GM12878 (cell line): ENCODE results near the gene CDKL1. TPM values are rescaled to one million over a fixed set of nuclear protein-coding genes. Genes with fewer than 3 reads are reported as not detected.

Experiments used
- ATAC-seq: fragments of 200-7000 bp; cut with Tn5 transposase; 3 replicates; pipeline ENCODE4 v1.9.1; 2020; ENCODE audit warnings: mild to moderate bottlenecking, moderate library complexity
- BruUV-seq: library from RNA; stranded (reverse); fragments of 400-500 nt; replicated peaks from 2 replicates; lab custom pipeline; 2021; lab: Mats Ljungman, UMichigan
- CTCF ChIA-PET: fragments of 300-600 bp; sonication (Branson Sonifier 250); formaldehyde crosslinking; extraction: SDS; loops from one replicate; lab custom pipeline; 2021; ENCODE audit warnings: inconsistent platforms; lab: Yijun Ruan, JAX
- POLR2A ChIA-PET: fragments of 350-600 bp; formaldehyde crosslinking; extraction: SDS; loops from one replicate; lab custom pipeline; 2021; ENCODE audit warnings: inconsistent platforms; lab: Charles Lee
- RAD21 ChIA-PET: fragments of 300-600 bp; sonication (Branson Sonifier 250); formaldehyde crosslinking; loops from one replicate; lab custom pipeline; 2023; ENCODE audit warnings: antibody characterized with exemption; ENCODE audit not compliant: unreplicated experiment; lab: Charles Lee
- SMC1A ChIA-PET: fragments of 300-600 bp; sonication (Branson Sonifier 250); formaldehyde crosslinking; loops from one replicate; lab custom pipeline; 2023; ENCODE audit not compliant: unreplicated experiment, uncharacterized antibody; lab: Charles Lee
- DNase-seq: peaks from one replicate; pipeline ENCODE4 v3.0.0-alpha.2; 2011; ENCODE audit warnings: low read depth, low spot score
- FAIRE-seq: peaks from 3 replicates; lab custom pipeline; 2011; peaks lifted over from hg19 to GRCh38; lab: Jason Lieb, UNC
- H2AFZ ChIP-seq: 2 replicates; pipeline ENCODE4 v1.6.0; 2011; ENCODE audit warnings: low read depth, low read length, control low read depth; ENCODE audit not compliant: control insufficient read depth
- H3K27ac ChIP-seq: 2 replicates; pipeline ENCODE4 v1.5.1; 2011; ENCODE audit warnings: control low read depth; ENCODE audit not compliant: control insufficient read depth, insufficient read depth
- H3K27me3 ChIP-seq, 2 experiments: replicated peaks in 1 of 2; 2 replicates each; pipeline versions ENCODE4 v1.6.0 to v1.6.1; 2011; ENCODE audit warnings: low read length in 1 of 2; ENCODE audit not compliant: control insufficient read depth in 2 of 2, insufficient read depth in 2 of 2
- H3K36me3 ChIP-seq, 2 experiments: 2 replicates each; pipeline ENCODE4 v1.5.1; 2011; ENCODE audit warnings: low read length in 1 of 2; ENCODE audit not compliant: control insufficient read depth in 2 of 2, insufficient read depth in 2 of 2
- H3K4me1 ChIP-seq: 2 replicates; pipeline ENCODE4 v1.6.1; 2011; ENCODE audit warnings: mild to moderate bottlenecking, low read length, moderate library complexity, mixed read lengths; ENCODE audit not compliant: control insufficient read depth, insufficient read depth
- H3K4me2 ChIP-seq: 2 replicates; pipeline ENCODE4 v1.6.0; 2011; ENCODE audit warnings: control low read depth; ENCODE audit not compliant: control insufficient read depth, insufficient read depth
- H3K4me3 ChIP-seq: fragments of 200-600 bp; sonication (generic); 2 replicates; pipeline ENCODE4 v1.5.1; 2016
- H3K79me2 ChIP-seq: 2 replicates; pipeline ENCODE4 v1.6.0; 2011; ENCODE audit warnings: low read length; ENCODE audit not compliant: control insufficient read depth, insufficient read depth
- H3K9ac ChIP-seq: 2 replicates; pipeline ENCODE4 v1.8.0; 2011; ENCODE audit warnings: low read length, control low read depth, mixed read lengths; ENCODE audit not compliant: control insufficient read depth, insufficient read depth
- H3K9me3 ChIP-seq: replicated peaks from 3 replicates; pipeline ENCODE4 v1.5.1; 2011; ENCODE audit warnings: mild to moderate bottlenecking, low read length; ENCODE audit not compliant: control insufficient read depth, insufficient read depth
- H4K20me1 ChIP-seq: 2 replicates; pipeline ENCODE4 v1.6.0; 2011; ENCODE audit not compliant: control insufficient read depth, insufficient read depth
- CREM ChIP-seq: IDR thresholded peaks from 2 replicates; pipeline ENCODE4 v1.6.1; 2014; ENCODE audit warnings: antibody characterized with exemption, low read depth
- EGR1 ChIP-seq, 2 experiments: IDR thresholded peaks; 1 replicate in 1 of 2; 2 replicates in 1 of 2; pipeline ENCODE4 v1.6.1; 2011 to 2012; ENCODE audit warnings: low read depth in 2 of 2, low read length in 2 of 2, borderline replicate concordance in 1 of 2, mild to moderate bottlenecking in 1 of 2, moderate library complexity in 1 of 2
- EZH2 ChIP-seq: IDR thresholded peaks from 2 replicates; pipeline ENCODE4 v1.6.1; 2012; ENCODE audit warnings: low read depth, mild to moderate bottlenecking, control low read depth, inconsistent platforms, low read length, borderline replicate concordance; ENCODE audit not compliant: control insufficient read depth
- FOS ChIP-seq: IDR thresholded peaks from 3 replicates; pipeline ENCODE4 v1.6.1; 2011; ENCODE audit warnings: borderline replicate concordance; ENCODE audit not compliant: insufficient read length; ENCODE audit errors: extremely low read depth
- GABPA ChIP-seq: IDR thresholded peaks from 2 replicates; pipeline ENCODE4 v1.6.1; 2014; ENCODE audit warnings: antibody characterized with exemption, low read depth, mild to moderate bottlenecking, inconsistent platforms
- RCOR1 ChIP-seq: conservative IDR thresholded peaks from 2 replicates; pipeline ENCODE4 v1.6.1; 2012; ENCODE audit warnings: low read depth, low read length, improper control_type of control experiment
- REST ChIP-seq: IDR thresholded peaks from 2 replicates; pipeline ENCODE4 v1.6.1; 2012; ENCODE audit warnings: mild to moderate bottlenecking, low read depth, low read length
- RUNX3 ChIP-seq: IDR thresholded peaks from 2 replicates; pipeline ENCODE4 v1.6.1; 2012; ENCODE audit warnings: low read length, inconsistent platforms
- WGBS: methylation state at CpG from one replicate; pipeline ENCODE4 v1.1.6; 2016; ENCODE audit warnings: low lambda C conversion rate; ENCODE audit not compliant: insufficient replicate concordance, insufficient coverage; ENCODE audit errors: missing lambda C conversion rate; 5-methylcytosine and 5-hydroxymethylcytosine counted together
- in situ Hi-C: fragments of 300-500 bp; cut with MboI; formaldehyde crosslinking; loops from 9 replicates; pipeline ENCODE4 v1.14.3; 2018; ENCODE audit warnings: mixed read lengths
- intact Hi-C: fragments of 100-400 bp; cut with micrococcal nuclease; formaldehyde crosslinking; loops from one replicate; pipeline ENCODE4 v1.14.2; 2022; ENCODE audit not compliant: unreplicated experiment
- polyA plus RNA-seq, 11 experiments: library from polyadenylated mRNA; depleted of rRNA in 4 of 11; unstranded in 6 of 11; stranded (reverse) in 5 of 11; fragments of >200 nt; fragmentation: Nextera tagmentation in 4 of 11; fragmentation: Illumina TruSeq in 1 of 11; extraction: Ambion mirVana in 4 of 11; extraction: Trizol in 1 of 11; gene quantifications; 1 replicate in 1 of 11; 2 replicates in 10 of 11; pipeline versions ENCODE4 v1.2.1 to v1.2.3, GENCODE V29; 2011 to 2016; ENCODE audit warnings: inconsistent platforms in 2 of 11, missing spikeins in 2 of 11, low read depth in 1 of 11
- total RNA-seq, 4 experiments: library from RNA; depleted of rRNA in 3 of 4; stranded (reverse); fragments of >200 nt in 3 of 4; fragmentation: Illumina TruSeq in 1 of 4; extraction: Trizol in 1 of 4; gene quantifications; 2 replicates each; pipeline versions ENCODE4 v1.2.1 to v1.2.3, GENCODE V29; 2013 to 2021

The CDKL1 gene
- total and polyA plus RNA-seq, 10 of the 15 experiments (the other 5 are each of a cell fraction or from before 2014, with no cell fraction given), result 9.0 to 19.0 (median 11.1) TPM

DNA sequence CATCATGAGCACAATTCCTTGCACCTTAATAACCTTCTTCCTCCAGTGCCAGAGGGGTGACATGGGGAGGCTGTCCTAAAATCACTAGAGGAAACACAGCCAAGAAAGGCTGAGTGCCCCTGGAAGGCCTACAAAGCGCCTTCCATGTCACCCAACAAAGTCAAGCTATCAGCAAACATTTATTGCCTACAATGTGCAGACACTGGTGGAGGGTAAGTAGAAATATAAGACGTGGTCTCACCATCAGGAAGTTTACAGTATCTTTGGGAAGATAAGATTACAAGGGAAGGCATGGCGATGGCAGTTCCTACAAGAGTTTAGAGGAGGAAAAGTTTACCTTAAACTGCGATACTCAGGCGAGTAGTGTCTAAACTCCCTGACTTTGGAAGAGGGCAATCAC, 56.6 kb downstream of the CDKL1 start:
- ATAC-seq (no peak), DNase-seq (no peak), FAIRE-seq (no peak)
- SMC1A ChIA-PET, result no interaction called here
- Histone ChIP-seq H3K9ac (no peak overlapping the region), H3K27ac (no peak overlapping the region), H4K20me1 (no peaks in the 10 kb centered on the region), H2AFZ (no peak overlapping the region), H3K79me2 (no peaks in the 10 kb centered on the region), H3K4me2 (no peak overlapping the region), H3K4me3 (no peak overlapping the region), H3K4me1 (peaks cover 14% of the 10 kb centered on the region), H3K36me3 (peaks cover 0 to 4% of the 10 kb centered on the region in 2 experiments; a peak in 1 of 4 replicates), H3K27me3 (no peaks in the 10 kb centered on the region), H3K9me3 (no peaks in the 10 kb centered on the region)
- intact Hi-C loops (loop anchor here (10.0 kb wide), 1 partner anchor 425 kb away; no protein-coding TSS in a partner anchor), in situ Hi-C loops (no loop called here)
- RAD21 ChIA-PET, result no interaction called here
- CTCF ChIA-PET, result interaction anchor here (1.4 to 2.0 kb wide), 2 partner anchors 19 to 437 kb away, joined by 4 to 5 read pairs; no protein-coding TSS in a partner anchor
- 84% methylated on average over 5 of the region's 5 CpGs for WGBS
- POLR2A ChIA-PET, result no interaction called here
- TF ChIP-seq RUNX3 (no peak), EGR1 (IDR thresholded peaks at IDR 0.05; ENCODE audit: borderline replicate concordance in 1 of 2, low read depth in 2 of 2, low read length in 2 of 2) (no peak), RCOR1 (no peak), CREM (no peak), FOS (no peak)
- no TSS peak for BruUV-seq

DNA sequence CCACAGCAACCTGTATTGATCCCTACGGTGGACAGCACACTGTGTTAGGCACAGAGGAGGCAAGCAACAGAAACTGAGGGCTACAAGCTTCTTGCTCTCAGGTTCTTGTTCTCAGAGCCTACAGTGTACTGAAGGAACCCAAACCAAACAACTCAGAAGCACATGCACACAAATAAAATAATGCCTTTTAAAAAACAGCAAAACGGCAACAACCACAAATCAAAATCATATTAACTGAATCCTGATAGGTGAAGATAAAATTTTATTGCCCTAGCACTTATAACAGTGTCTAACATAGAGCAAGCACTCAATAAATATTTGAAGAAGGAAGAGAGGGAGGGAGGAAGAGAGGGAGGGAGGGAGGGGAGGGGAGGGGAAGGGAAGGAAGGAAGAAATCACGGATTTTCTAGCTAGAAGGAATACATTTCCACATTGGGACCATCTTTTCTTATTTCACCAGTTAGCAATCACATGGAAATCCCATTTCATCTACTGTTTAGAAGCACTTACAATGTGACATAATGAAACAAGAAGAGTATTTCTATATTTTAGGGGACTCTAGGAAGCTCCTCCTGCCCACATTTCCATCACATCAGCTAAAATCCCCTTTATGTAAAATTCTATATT, 57.4 kb downstream of the CDKL1 start:
- H3K36me3 ChIP-seq, result peaks cover 0 to 4% of the 10 kb centered on the region in 2 experiments; a peak in 1 of 4 replicates
- no peak overlapping the region for H2AFZ ChIP-seq
- H4K20me1 ChIP-seq, result no peaks in the 10 kb centered on the region
- in situ Hi-C loops (no loop called here), intact Hi-C loops (no loop called here)
- no peak overlapping the region for H3K4me2 ChIP-seq
- H3K27me3 ChIP-seq, result no peaks in the 10 kb centered on the region
- H3K4me1 ChIP-seq, result peaks cover 14% of the 10 kb centered on the region
- no peak overlapping the region for H3K27ac ChIP-seq
- H3K9me3 ChIP-seq, result no peaks in the 10 kb centered on the region
- no peak for DNase-seq
- CTCF ChIA-PET, result interaction anchor here (2.0 kb wide), 1 partner anchor 18 kb away, joined by 5 read pairs; no protein-coding TSS in a partner anchor
- no peak for ATAC-seq
- no peak overlapping the region for H3K9ac ChIP-seq
- H3K4me3 ChIP-seq, result no peak overlapping the region
- RAD21 ChIA-PET, result no interaction called here
- 100% methylated on average over 3 of the region's 3 CpGs for WGBS
- SMC1A ChIA-PET, result no interaction called here
- no peaks in the 10 kb centered on the region for H3K79me2 ChIP-seq
- BruUV-seq, result no TSS peak
- POLR2A ChIA-PET, result no interaction called here
- no peak for TF ChIP-seq GABPA
- TF ChIP-seq REST, result no peak
- TF ChIP-seq EZH2, result no peak
- FAIRE-seq, result no peak
